WTC11 (cell line): ENCODE data around the gene ETV6. TPM values are rescaled to one million over a fixed set of nuclear protein-coding genes. Genes with fewer than 3 reads are reported as not detected.

Experiments used
- ATAC-seq: fragments of 200-7000 bp; cut with Tn5 transposase; 2 replicates; pipeline ENCODE4 v1.10.0; 2021; ENCODE audit warnings: mild to moderate bottlenecking, moderate library complexity
- CTCF ChIA-PET: fragments of 300-600 bp; sonication (Branson Sonifier 250); formaldehyde crosslinking; loops from one replicate; lab custom pipeline; 2021; ENCODE audit warnings: antibody characterized with exemption; lab: Charles Lee
- POLR2A ChIA-PET: fragments of 350-600 bp; sonication (Branson Sonifier 250); formaldehyde crosslinking; loops from one replicate; lab custom pipeline; 2021; ENCODE audit warnings: antibody characterized with exemption; lab: Charles Lee
- DNase-seq: peaks from one replicate; pipeline ENCODE4 v3.0.0; 2021; ENCODE audit warnings: low spot score
- H3K27ac Mint-ChIP-seq: 2 replicates; pipeline ENCODE4 v1.8.0; 2021; ENCODE audit warnings: mixed read lengths
- H3K27me3 Mint-ChIP-seq: 2 replicates; pipeline ENCODE4 v1.8.0; 2021; ENCODE audit warnings: low read depth, mild to moderate bottlenecking, moderate library complexity, mixed read lengths
- H3K36me3 Mint-ChIP-seq: 2 replicates; pipeline ENCODE4 v1.8.0; 2021; ENCODE audit warnings: mixed read lengths
- H3K4me1 Mint-ChIP-seq: 2 replicates; pipeline ENCODE4 v1.8.0; 2022; ENCODE audit warnings: mixed read lengths
- H3K4me3 Mint-ChIP-seq: 2 replicates; pipeline ENCODE4 v1.8.0; 2021; ENCODE audit warnings: mild to moderate bottlenecking, moderate library complexity, mixed read lengths
- H3K9me3 Mint-ChIP-seq: 2 replicates; pipeline ENCODE4 v1.8.0; 2021; ENCODE audit warnings: mixed read lengths
- CREB1 ChIP-seq: sonication (generic); formaldehyde crosslinking; IDR thresholded peaks from 2 replicates; pipeline ENCODE4 v1.8.0; 2023; ENCODE audit warnings: mild to moderate bottlenecking, missing genetic modification reagents
- ESRRA ChIP-seq: sonication (generic); formaldehyde crosslinking; IDR thresholded peaks from 2 replicates; pipeline ENCODE4 v1.8.1; 2022; ENCODE audit warnings: mild to moderate bottlenecking, missing genetic modification reagents, borderline replicate concordance
- ETV6 ChIP-seq: sonication (generic); formaldehyde crosslinking; IDR thresholded peaks from 2 replicates; pipeline ENCODE4 v1.8.1; 2022; ENCODE audit warnings: mild to moderate bottlenecking, missing genetic modification reagents
- FOXK1 ChIP-seq: sonication (generic); formaldehyde crosslinking; IDR thresholded peaks from 2 replicates; pipeline ENCODE4 v1.8.0; 2022; ENCODE audit warnings: mild to moderate bottlenecking, moderate library complexity, missing genetic modification reagents
- JAZF1 ChIP-seq: fragments of 250-450 bp; sonication (Bioruptor Pico); IDR thresholded peaks from 2 replicates; pipeline ENCODE4 v1.9.0; 2021; ENCODE audit warnings: moderate library complexity, mild to moderate bottlenecking, inconsistent platforms
- MXD4 ChIP-seq: fragments of 250-450 bp; sonication (Bioruptor Pico); IDR thresholded peaks from 2 replicates; pipeline ENCODE4 v1.8.0; 2021; ENCODE audit warnings: mild to moderate bottlenecking, moderate library complexity, borderline replicate concordance
- NR3C1 ChIP-seq: sonication (generic); formaldehyde crosslinking; conservative IDR thresholded peaks from 2 replicates; pipeline ENCODE4 v1.8.1; 2023; ENCODE audit warnings: low read depth, mild to moderate bottlenecking, missing genetic modification reagents
- PREB ChIP-seq: sonication (generic); formaldehyde crosslinking; IDR thresholded peaks from 2 replicates; pipeline ENCODE4 v1.8.1; 2022; ENCODE audit warnings: mild to moderate bottlenecking, missing genetic modification reagents, moderate library complexity, borderline replicate concordance
- SMAD3 ChIP-seq: sonication (generic); formaldehyde crosslinking; IDR thresholded peaks from 2 replicates; pipeline ENCODE4 v1.8.0; 2022; ENCODE audit warnings: missing genetic modification reagents, mild to moderate bottlenecking, borderline replicate concordance
- STAT6 ChIP-seq: sonication (generic); formaldehyde crosslinking; conservative IDR thresholded peaks from 2 replicates; pipeline ENCODE4 v1.8.1; 2023; ENCODE audit warnings: mild to moderate bottlenecking, low read depth, missing genetic modification reagents, moderate library complexity
- TCF7 ChIP-seq: sonication (generic); formaldehyde crosslinking; IDR thresholded peaks from 2 replicates; pipeline ENCODE4 v1.8.0; 2022; ENCODE audit warnings: mild to moderate bottlenecking, low read depth, missing genetic modification reagents, moderate library complexity
- ZBTB43 ChIP-seq: sonication (generic); formaldehyde crosslinking; IDR thresholded peaks from 2 replicates; pipeline ENCODE4 v1.8.1; 2023; ENCODE audit warnings: mild to moderate bottlenecking, missing genetic modification reagents
- ZMAT4 ChIP-seq: fragments of 250-450 bp; sonication (Bioruptor Pico); IDR thresholded peaks from 2 replicates; pipeline ENCODE4 v1.9.0; 2021; ENCODE audit warnings: mild to moderate bottlenecking
- ZNF121 ChIP-seq: sonication (generic); formaldehyde crosslinking; IDR thresholded peaks from 2 replicates; pipeline ENCODE4 v1.8.0; 2023; ENCODE audit warnings: missing genetic modification reagents
- ZNF138 ChIP-seq: sonication (generic); formaldehyde crosslinking; conservative IDR thresholded peaks from 2 replicates; pipeline ENCODE4 v1.8.1; 2022; ENCODE audit warnings: mild to moderate bottlenecking, moderate library complexity, missing genetic modification reagents
- ZNF396 ChIP-seq: fragments of 250-450 bp; sonication (Bioruptor Pico); IDR thresholded peaks from 2 replicates; pipeline ENCODE4 v1.8.0; 2021; ENCODE audit warnings: mild to moderate bottlenecking, moderate library complexity, borderline replicate concordance
- ZSCAN18 ChIP-seq: fragments of 250-450 bp; sonication (Bioruptor Pico); IDR thresholded peaks from 2 replicates; pipeline ENCODE4 v2.1.2; 2022; ENCODE audit warnings: mild to moderate bottlenecking, moderate library complexity
- total RNA-seq: library from RNA; stranded (reverse); gene quantifications from 3 replicates; pipeline ENCODE4 v1.2.3, GENCODE V29; 2021
- TF ChIP-seq, protein P1 (sequence below): sonication (generic); formaldehyde crosslinking; conservative IDR thresholded peaks from 2 replicates; pipeline ENCODE4 v1.8.1; 2022; ENCODE audit warnings: mild to moderate bottlenecking, missing genetic modification reagents

The ETV6 gene
- total RNA-seq, 1 experiment from 2014 or later = 23.5 TPM

DNA sequence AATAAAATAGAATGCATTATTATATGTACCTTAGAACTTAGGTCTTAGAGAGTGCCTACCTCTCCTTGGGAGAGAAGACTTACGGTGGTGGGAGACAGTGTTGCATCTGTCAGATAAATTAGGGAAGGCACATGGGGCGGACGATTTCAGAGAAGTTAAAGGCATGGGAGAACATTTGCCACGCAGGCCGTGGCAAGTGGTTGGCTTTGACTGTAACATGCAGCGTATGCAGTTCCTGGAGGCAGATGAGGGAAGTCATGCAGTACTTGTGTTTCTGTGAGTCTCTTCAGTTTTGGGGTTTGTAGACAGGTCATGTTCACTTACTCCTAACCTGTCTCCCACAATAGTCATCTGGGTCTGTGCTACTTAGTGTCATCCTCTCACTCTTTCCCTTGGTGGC, 43.6 kb downstream of the ETV6 start (continued):
- TF ChIP-seq ZSCAN18 (CRISPR knock-in tag) (no peak), MXD4 (CRISPR knock-in tag) (no peak), NR3C1 (CRISPR knock-in tag) (no peak), SMAD3 (CRISPR knock-in tag) (no peak), ZBTB43 (CRISPR knock-in tag) (no peak), STAT6 (no peak), CREB1 (CRISPR knock-in tag) (no peak), FOXK1 (no peak)
- TF ChIP-seq, protein P1, sequence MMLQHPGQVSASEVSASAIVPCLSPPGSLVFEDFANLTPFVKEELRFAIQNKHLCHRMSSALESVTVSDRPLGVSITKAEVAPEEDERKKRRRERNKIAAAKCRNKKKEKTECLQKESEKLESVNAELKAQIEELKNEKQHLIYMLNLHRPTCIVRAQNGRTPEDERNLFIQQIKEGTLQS (CRISPR knock-in tag) = no peak
- TF ChIP-seq, all 79 proteins: peak for 0

- H3K9me3 Mint-ChIP-seq = no peaks in the 10 kb centered on the region
- no peaks in the 10 kb centered on the region for H3K27me3 Mint-ChIP-seq
- H3K27ac Mint-ChIP-seq = no peak overlapping the region
- ATAC-seq (no peak), DNase-seq (no peak)
- peaks cover 8% of the 10 kb centered on the region for H3K4me1 Mint-ChIP-seq
- H3K4me3 Mint-ChIP-seq = no peak overlapping the region
- ChIA-PET CTCF (no interaction called here), POLR2A (no interaction called here)
- no peak for TF ChIP-seq CREB1 (CRISPR knock-in tag)
- no peak for TF ChIP-seq ZBTB43 (CRISPR knock-in tag)
- TF ChIP-seq SMAD3 (CRISPR knock-in tag) = no peak
- TF ChIP-seq ESRRA (CRISPR knock-in tag) = no peak
- no peak for TF ChIP-seq ZNF138 (CRISPR knock-in tag)
- no peaks in the 10 kb centered on the region for H3K36me3 Mint-ChIP-seq
Measured at GRCh38 chr12:11693601-11694000, 44.1 kb downstream of the ETV6 start.

DNA sequence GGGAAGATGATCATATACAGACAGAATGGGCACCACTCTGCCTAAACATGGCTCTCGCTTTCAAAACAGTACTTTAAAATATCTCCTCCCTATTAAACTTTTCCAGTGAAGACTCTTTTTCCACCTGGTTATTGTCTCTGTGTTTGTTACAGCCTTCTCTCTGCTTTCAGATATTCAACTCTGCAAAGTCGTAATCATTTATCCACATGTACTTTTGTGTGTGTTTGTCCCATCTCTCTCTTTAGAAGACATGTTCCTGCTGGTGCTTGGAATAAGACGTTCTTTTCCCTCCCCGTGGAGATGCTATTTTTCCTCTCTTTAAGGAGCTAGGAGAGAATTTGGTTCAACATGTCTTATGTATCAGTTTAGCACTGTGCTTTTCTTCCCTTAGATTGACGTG, 45.1 kb downstream of the ETV6 start:
- ATAC-seq = no peak
- ChIA-PET POLR2A (no interaction called here), CTCF (no interaction called here)
- H3K4me1 Mint-ChIP-seq = peaks cover 8% of the 10 kb centered on the region
- no peaks in the 10 kb centered on the region for H3K27me3 Mint-ChIP-seq
- no peaks in the 10 kb centered on the region for H3K9me3 Mint-ChIP-seq
- TF ChIP-seq ZMAT4 (no peak), JAZF1 (no peak), TCF7 (CRISPR knock-in tag) (no peak), PREB (CRISPR knock-in tag) (no peak), ZNF121 (CRISPR knock-in tag) (no peak), ZNF396 (CRISPR knock-in tag) (no peak), ZSCAN18 (CRISPR knock-in tag) (no peak), ETV6 (CRISPR knock-in tag) (no peak)
- no peak overlapping the region for H3K27ac Mint-ChIP-seq
- H3K36me3 Mint-ChIP-seq = no peaks in the 10 kb centered on the region
- no peak for DNase-seq
- H3K4me3 Mint-ChIP-seq = no peak overlapping the region
